Measurements from ENCODE around the gene KLHL29.

The KLHL29 gene

GRCh38 chr2:23627236-23628009, 242.4 kb downstream of the KLHL29 start:
- Histone ChIP-seq H3K4me1 (ENCODE audit: control insufficient read depth, insufficient read depth, low read length) (no peaks in the 10 kb centered on the region), H3K36me3 (ENCODE audit: control insufficient read depth, insufficient read depth, low read length) (no peaks in the 10 kb centered on the region), H3K9me3 (ENCODE audit: control insufficient read depth, insufficient read depth, low read length) (no peaks in the 10 kb centered on the region), H3K9ac (ENCODE audit: low read depth, low read length) (no peak overlapping the region), H3K27me3 (ENCODE audit: control insufficient read depth, insufficient read depth, low read length) (no peaks in the 10 kb centered on the region), H3K4me3 (ENCODE audit: low read depth, low read length) (no peak overlapping the region)

- H3K36me3 ChIP-seq (ENCODE audit: control insufficient read depth, insufficient read depth, low read length), result no peaks in the 10 kb centered on the region
- no peak overlapping the region for H3K4me3 ChIP-seq (ENCODE audit: low read depth, low read length)
- H3K9ac ChIP-seq (ENCODE audit: low read depth, low read length), result no peak overlapping the region
- no peaks in the 10 kb centered on the region for H3K27me3 ChIP-seq (ENCODE audit: control insufficient read depth, insufficient read depth, low read length)
- H3K4me1 ChIP-seq (ENCODE audit: control insufficient read depth, insufficient read depth, low read length), result no peaks in the 10 kb centered on the region
- H3K9me3 ChIP-seq (ENCODE audit: control insufficient read depth, insufficient read depth, low read length), result no peaks in the 10 kb centered on the region
Measured at GRCh38 chr2:23628926-23629771, 244.2 kb downstream of the KLHL29 start.

- Histone ChIP-seq H3K4me1 (ENCODE audit: control insufficient read depth, insufficient read depth, low read length) (no peaks in the 10 kb centered on the region), H3K36me3 (ENCODE audit: control insufficient read depth, insufficient read depth, low read length) (no peaks in the 10 kb centered on the region), H3K9ac (ENCODE audit: low read depth, low read length) (no peak overlapping the region), H3K9me3 (ENCODE audit: control insufficient read depth, insufficient read depth, low read length) (no peaks in the 10 kb centered on the region), H3K4me3 (ENCODE audit: low read depth, low read length) (no peak overlapping the region), H3K27me3 (ENCODE audit: control insufficient read depth, insufficient read depth, low read length) (no peaks in the 10 kb centered on the region)
Measured at GRCh38 chr2:23629772-23630480, 244.9 kb downstream of the KLHL29 start.

GRCh38 chr2:23630961-23631360, 246.0 kb downstream of the KLHL29 start:
- H3K4me1 ChIP-seq (ENCODE audit: control insufficient read depth, insufficient read depth, low read length), result no peaks in the 10 kb centered on the region
- H3K36me3 ChIP-seq (ENCODE audit: control insufficient read depth, insufficient read depth, low read length), result no peaks in the 10 kb centered on the region
- H3K9me3 ChIP-seq (ENCODE audit: control insufficient read depth, insufficient read depth, low read length), result no peaks in the 10 kb centered on the region
- H3K9ac ChIP-seq (ENCODE audit: low read depth, low read length), result no peak overlapping the region
- no peaks in the 10 kb centered on the region for H3K27me3 ChIP-seq (ENCODE audit: control insufficient read depth, insufficient read depth, low read length)
- H3K4me3 ChIP-seq (ENCODE audit: low read depth, low read length), result no peak overlapping the region

GRCh38 chr2:23631389-23631788, 246.4 kb downstream of the KLHL29 start:
- H3K9me3 ChIP-seq (ENCODE audit: control insufficient read depth, insufficient read depth, low read length), result no peaks in the 10 kb centered on the region
- no peaks in the 10 kb centered on the region for H3K36me3 ChIP-seq (ENCODE audit: control insufficient read depth, insufficient read depth, low read length)
- H3K27me3 ChIP-seq (ENCODE audit: control insufficient read depth, insufficient read depth, low read length), result no peaks in the 10 kb centered on the region
- H3K9ac ChIP-seq (ENCODE audit: low read depth, low read length), result no peak overlapping the region
- H3K4me1 ChIP-seq (ENCODE audit: control insufficient read depth, insufficient read depth, low read length), result no peaks in the 10 kb centered on the region
- no peak overlapping the region for H3K4me3 ChIP-seq (ENCODE audit: low read depth, low read length)

- H3K4me3 ChIP-seq (ENCODE audit: low read depth, low read length), result no peak overlapping the region
- no peaks in the 10 kb centered on the region for H3K9me3 ChIP-seq (ENCODE audit: control insufficient read depth, insufficient read depth, low read length)
- no peaks in the 10 kb centered on the region for H3K36me3 ChIP-seq (ENCODE audit: control insufficient read depth, insufficient read depth, low read length)
- no peaks in the 10 kb centered on the region for H3K4me1 ChIP-seq (ENCODE audit: control insufficient read depth, insufficient read depth, low read length)
- no peak overlapping the region for H3K9ac ChIP-seq (ENCODE audit: low read depth, low read length)
- no peaks in the 10 kb centered on the region for H3K27me3 ChIP-seq (ENCODE audit: control insufficient read depth, insufficient read depth, low read length)
Measured at GRCh38 chr2:23632386-23632785, 247.4 kb downstream of the KLHL29 start.

- Histone ChIP-seq H3K36me3 (ENCODE audit: control insufficient read depth, insufficient read depth, low read length) (no peaks in the 10 kb centered on the region), H3K9me3 (ENCODE audit: control insufficient read depth, insufficient read depth, low read length) (no peaks in the 10 kb centered on the region), H3K4me3 (ENCODE audit: low read depth, low read length) (no peak overlapping the region), H3K9ac (ENCODE audit: low read depth, low read length) (no peak overlapping the region), H3K27me3 (ENCODE audit: control insufficient read depth, insufficient read depth, low read length) (no peaks in the 10 kb centered on the region), H3K4me1 (ENCODE audit: control insufficient read depth, insufficient read depth, low read length) (no peaks in the 10 kb centered on the region)
Measured at GRCh38 chr2:23632831-23633395, 247.9 kb downstream of the KLHL29 start.

GRCh38 chr2:23633966-23634365, 249.0 kb downstream of the KLHL29 start:
- Histone ChIP-seq H3K36me3 (ENCODE audit: control insufficient read depth, insufficient read depth, low read length) (no peaks in the 10 kb centered on the region), H3K4me3 (ENCODE audit: low read depth, low read length) (no peak overlapping the region), H3K4me1 (ENCODE audit: control insufficient read depth, insufficient read depth, low read length) (no peaks in the 10 kb centered on the region), H3K9me3 (ENCODE audit: control insufficient read depth, insufficient read depth, low read length) (no peaks in the 10 kb centered on the region), H3K9ac (ENCODE audit: low read depth, low read length) (no peak overlapping the region), H3K27me3 (ENCODE audit: control insufficient read depth, insufficient read depth, low read length) (no peaks in the 10 kb centered on the region)

GRCh38 chr2:23635442-23636340, 250.7 kb downstream of the KLHL29 start:
- H3K36me3 ChIP-seq (ENCODE audit: control insufficient read depth, insufficient read depth, low read length), result no peaks in the 10 kb centered on the region
- no peaks in the 10 kb centered on the region for H3K4me1 ChIP-seq (ENCODE audit: control insufficient read depth, insufficient read depth, low read length)
- H3K9me3 ChIP-seq (ENCODE audit: control insufficient read depth, insufficient read depth, low read length), result no peaks in the 10 kb centered on the region
- no peak overlapping the region for H3K4me3 ChIP-seq (ENCODE audit: low read depth, low read length)
- no peak overlapping the region for H3K9ac ChIP-seq (ENCODE audit: low read depth, low read length)
- no peaks in the 10 kb centered on the region for H3K27me3 ChIP-seq (ENCODE audit: control insufficient read depth, insufficient read depth, low read length)

GRCh38 chr2:23636426-23636825, 251.4 kb downstream of the KLHL29 start:
- Histone ChIP-seq H3K9ac (ENCODE audit: low read depth, low read length) (no peak overlapping the region), H3K27me3 (ENCODE audit: control insufficient read depth, insufficient read depth, low read length) (no peaks in the 10 kb centered on the region), H3K9me3 (ENCODE audit: control insufficient read depth, insufficient read depth, low read length) (no peaks in the 10 kb centered on the region), H3K4me3 (ENCODE audit: low read depth, low read length) (no peak overlapping the region), H3K4me1 (ENCODE audit: control insufficient read depth, insufficient read depth, low read length) (no peaks in the 10 kb centered on the region), H3K36me3 (ENCODE audit: control insufficient read depth, insufficient read depth, low read length) (no peaks in the 10 kb centered on the region)
